NCI-H2029 treated with DMSO at 0.1 percent for 48 hours (cell line): ENCODE results near the gene CHAD.
"Not testable (repeated sequence)": the region's sequence is repeated elsewhere in the genome, so short reads cannot be mapped to it uniquely, and the experiment has no call there.

ENCODE experiments used
- DNase-seq: peaks from one replicate; lab custom pipeline; 2025; lab: John Stamatoyannopoulos, UW

CHAD gene

GRCh38 chr17:50495217-50495823 is 26.6 kb upstream of the CHAD start:
- no peak for DNase-seq

GRCh38 chr17:50493744-50494143 is 25.1 kb upstream of the CHAD start:
- DNase-seq, result no peak

- no peak for DNase-seq
These were observed 23.5 kb upstream of the CHAD start for GRCh38 chr17:50492214-50492613.

GRCh38 chr17:50491505-50491904 is 22.8 kb upstream of the CHAD start:
- DNase-seq, result no peak

GRCh38 chr17:50488880-50489279 is 20.2 kb upstream of the CHAD start:
- DNase-seq, result no peak

GRCh38 chr17:50487213-50488096 is 18.8 kb upstream of the CHAD start:
- no peak for DNase-seq

- DNase-seq, result no peak
These were observed 15.9 kb upstream of the CHAD start for GRCh38 chr17:50484386-50485155.

GRCh38 chr17:50483266-50483665 is 14.6 kb upstream of the CHAD start:
- no peak for DNase-seq

- peak; percentile 83 for DNase-seq
These were observed 13.8 kb upstream of the CHAD start for GRCh38 chr17:50482516-50482915.

GRCh38 chr17:50482110-50482509 is 13.4 kb upstream of the CHAD start:
- no peak for DNase-seq

- DNase-seq, result no peak
These were observed 13.0 kb upstream of the CHAD start for GRCh38 chr17:50481648-50482047.

- DNase-seq, result no peak
These were observed 12.3 kb upstream of the CHAD start for GRCh38 chr17:50480854-50481490.

- no peak for DNase-seq
These were observed 11.6 kb upstream of the CHAD start for GRCh38 chr17:50480142-50480764.

GRCh38 chr17:50479522-50480141 is 11.0 kb upstream of the CHAD start:
- DNase-seq, result peak; percentile 26

- DNase-seq, result peak; percentile 51
These were observed 10.0 kb upstream of the CHAD start, which contains the start of gene RSAD1 for GRCh38 chr17:50478391-50479381. Gene RSAD1 (plus strand): TSS chr17:50478860. CDS start chr17:50478885, 25 bp downstream.

GRCh38 chr17:50477976-50478375 is 9.3 kb upstream of the CHAD start:
- DNase-seq, result no peak

GRCh38 chr17:50476545-50477315 is 8.1 kb upstream of the CHAD start:
- DNase-seq, result no peak

GRCh38 chr17:50475775-50476544 is 7.3 kb upstream of the CHAD start:
- not testable (repeated sequence) for DNase-seq
